Ishikawa (cell line): Measurements from ENCODE around the gene EMP2.

ENCODE experiments used
- CEBPB ChIP-seq: IDR thresholded peaks from 2 replicates; pipeline ENCODE4 v1.6.1; 2012
- CREB1 ChIP-seq: IDR thresholded peaks from 2 replicates; pipeline ENCODE4 v1.6.1; 2012; ENCODE audit warnings: low read depth
- EP300 ChIP-seq: IDR thresholded peaks from 2 replicates; pipeline ENCODE4 v1.6.1; 2012; ENCODE audit warnings: borderline replicate concordance
- NFIC ChIP-seq: IDR thresholded peaks from 2 replicates; pipeline ENCODE4 v1.6.1; 2012
- RAD21 ChIP-seq: IDR thresholded peaks from 2 replicates; pipeline ENCODE4 v1.6.1; 2012; ENCODE audit warnings: low read depth
- TAF1 ChIP-seq: IDR thresholded peaks from 2 replicates; pipeline ENCODE4 v1.6.1; 2012; ENCODE audit warnings: low read depth, mild to moderate bottlenecking
- TCF12 ChIP-seq: IDR thresholded peaks from 2 replicates; pipeline ENCODE4 v1.6.1; 2012; ENCODE audit warnings: low read depth
- YY1 ChIP-seq: IDR thresholded peaks from 2 replicates; pipeline ENCODE4 v1.6.1; 2012; ENCODE audit warnings: low read depth
- TF ChIP-seq, protein P1 (sequence below): IDR thresholded peaks from 2 replicates; pipeline ENCODE4 v1.6.1; 2012; ENCODE audit warnings: low read depth, mild to moderate bottlenecking
- TF ChIP-seq, protein P2 (sequence below): IDR thresholded peaks from 2 replicates; pipeline ENCODE4 v1.6.1; 2012

DNA sequence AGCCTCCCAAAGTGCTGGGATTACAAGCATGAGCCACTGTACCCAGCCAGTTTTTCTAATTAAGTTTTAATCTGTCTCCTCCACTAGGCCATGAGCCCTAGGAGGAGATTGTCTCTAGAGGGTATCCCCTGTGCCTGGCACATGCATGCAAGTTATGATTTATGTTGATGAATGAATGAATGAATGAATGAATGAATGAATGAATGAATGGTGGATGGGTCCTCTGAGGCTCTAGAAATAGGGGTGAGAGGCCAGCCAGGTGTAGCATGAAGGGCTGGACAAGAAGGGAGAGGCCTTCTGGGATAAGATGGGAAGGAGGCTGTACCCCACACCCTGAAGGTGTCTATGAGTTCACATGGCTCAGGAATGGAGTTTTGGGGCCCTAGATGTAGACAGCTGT lies 48.8 kb downstream of the EMP2 start:
- TF ChIP-seq, protein P1, sequence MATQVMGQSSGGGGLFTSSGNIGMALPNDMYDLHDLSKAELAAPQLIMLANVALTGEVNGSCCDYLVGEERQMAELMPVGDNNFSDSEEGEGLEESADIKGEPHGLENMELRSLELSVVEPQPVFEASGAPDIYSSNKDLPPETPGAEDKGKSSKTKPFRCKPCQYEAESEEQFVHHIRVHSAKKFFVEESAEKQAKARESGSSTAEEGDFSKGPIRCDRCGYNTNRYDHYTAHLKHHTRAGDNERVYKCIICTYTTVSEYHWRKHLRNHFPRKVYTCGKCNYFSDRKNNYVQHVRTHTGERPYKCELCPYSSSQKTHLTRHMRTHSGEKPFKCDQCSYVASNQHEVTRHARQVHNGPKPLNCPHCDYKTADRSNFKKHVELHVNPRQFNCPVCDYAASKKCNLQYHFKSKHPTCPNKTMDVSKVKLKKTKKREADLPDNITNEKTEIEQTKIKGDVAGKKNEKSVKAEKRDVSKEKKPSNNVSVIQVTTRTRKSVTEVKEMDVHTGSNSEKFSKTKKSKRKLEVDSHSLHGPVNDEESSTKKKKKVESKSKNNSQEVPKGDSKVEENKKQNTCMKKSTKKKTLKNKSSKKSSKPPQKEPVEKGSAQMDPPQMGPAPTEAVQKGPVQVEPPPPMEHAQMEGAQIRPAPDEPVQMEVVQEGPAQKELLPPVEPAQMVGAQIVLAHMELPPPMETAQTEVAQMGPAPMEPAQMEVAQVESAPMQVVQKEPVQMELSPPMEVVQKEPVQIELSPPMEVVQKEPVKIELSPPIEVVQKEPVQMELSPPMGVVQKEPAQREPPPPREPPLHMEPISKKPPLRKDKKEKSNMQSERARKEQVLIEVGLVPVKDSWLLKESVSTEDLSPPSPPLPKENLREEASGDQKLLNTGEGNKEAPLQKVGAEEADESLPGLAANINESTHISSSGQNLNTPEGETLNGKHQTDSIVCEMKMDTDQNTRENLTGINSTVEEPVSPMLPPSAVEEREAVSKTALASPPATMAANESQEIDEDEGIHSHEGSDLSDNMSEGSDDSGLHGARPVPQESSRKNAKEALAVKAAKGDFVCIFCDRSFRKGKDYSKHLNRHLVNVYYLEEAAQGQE, result no peak
- no peak for TF ChIP-seq TAF1
- TF ChIP-seq NFIC, result no peak
- TF ChIP-seq, protein P2, sequence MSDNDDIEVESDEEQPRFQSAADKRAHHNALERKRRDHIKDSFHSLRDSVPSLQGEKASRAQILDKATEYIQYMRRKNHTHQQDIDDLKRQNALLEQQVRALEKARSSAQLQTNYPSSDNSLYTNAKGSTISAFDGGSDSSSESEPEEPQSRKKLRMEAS, result no peak
- no peak for TF ChIP-seq EP300
- TF ChIP-seq RAD21, result no peak
- no peak for TF ChIP-seq TCF12
- no peak for TF ChIP-seq CREB1
- no peak for TF ChIP-seq YY1
- TF ChIP-seq CEBPB, result no peak
